HCT116 (cell line): ENCODE measurements around the gene ENDOG. TPM values are rescaled to one million over a fixed set of nuclear protein-coding genes. Genes with fewer than 3 reads are reported as not detected.

Experiments used
- ATAC-seq: fragments of 200-7000 bp; cut with Tn5 transposase; 2 replicates; pipeline ENCODE4 v1.9.1; 2020; ENCODE audit warnings: mild to moderate bottlenecking, moderate library complexity
- BruUV-seq: library from RNA; stranded (reverse); fragments of 400-500 nt; replicated peaks from 2 replicates; lab custom pipeline; 2021; lab: Mats Ljungman, UMichigan
- CTCF ChIA-PET: fragments of 300-600 bp; sonication (Branson Sonifier 250); formaldehyde crosslinking; loops from one replicate; lab custom pipeline; 2021; ENCODE audit warnings: antibody characterized with exemption; lab: Charles Lee
- POLR2A ChIA-PET: fragments of 300-600, 350-600 bp; sonication (Branson Sonifier 250); formaldehyde crosslinking; loops from one replicate; lab custom pipeline; 2021; ENCODE audit warnings: antibody characterized with exemption; lab: Charles Lee
- RAD21 ChIA-PET, 2 experiments: fragments of 300-600 bp; sonication (Branson Sonifier 250); formaldehyde crosslinking; loops; one replicate each; lab custom pipeline; 2023; ENCODE audit warnings: low total read pairs in 2 of 2; ENCODE audit not compliant: uncharacterized antibody in 2 of 2, unreplicated experiment in 2 of 2, low non-redundant PET in 1 of 2; lab: Charles Lee
- DNase-seq: peaks from one replicate; pipeline ENCODE4 v3.0.0-alpha.2; 2010; ENCODE audit warnings: low read depth, low spot score
- H2AFZ ChIP-seq: fragments of 200-600 bp; shearing (Covaris generic), sonication (generic); 2 replicates; pipeline ENCODE4 v1.6.1; 2017; ENCODE audit warnings: low read depth, mixed run types, mixed read lengths, antibody characterized with exemption, low read length; ENCODE audit not compliant: poor library complexity, severe bottlenecking
- H3K27ac ChIP-seq: 2 replicates; pipeline ENCODE4 v1.5.1; 2012; ENCODE audit warnings: low read depth, low read length
- H3K27me3 ChIP-seq: fragments of 200-600 bp; sonication (generic); 2 replicates; pipeline ENCODE4 v1.6.1; 2016; ENCODE audit warnings: mixed run types, low read length, mixed read lengths; ENCODE audit not compliant: insufficient read depth
- H3K36me3 ChIP-seq, 2 experiments: fragments of 200-500 bp in 1 of 2; fragments of 200-600 bp in 1 of 2; sonication (Bioruptor generic) in 1 of 2; sonication (generic) in 1 of 2; 2 replicates each; pipeline versions ENCODE4 v1.5.1 to v1.6.1; 2014 to 2016; ENCODE audit warnings: low read length in 2 of 2, inconsistent platforms in 1 of 2, mixed read lengths in 1 of 2, mixed run types in 1 of 2; ENCODE audit not compliant: insufficient read depth in 2 of 2, control insufficient read depth in 1 of 2
- H3K4me1 ChIP-seq, 2 experiments: fragments of 200-600 bp in 1 of 2; sonication (generic) in 1 of 2; 2 replicates each; pipeline versions ENCODE4 v1.5.1 to v1.6.1; 2012 to 2017; ENCODE audit warnings: low read length in 2 of 2, inconsistent platforms in 1 of 2, mild to moderate bottlenecking in 1 of 2, mixed read lengths in 1 of 2, mixed run types in 1 of 2, moderate library complexity in 1 of 2; ENCODE audit not compliant: insufficient read depth in 2 of 2, control insufficient read depth in 1 of 2
- H3K4me2 ChIP-seq: fragments of 200-600 bp; sonication (generic); 2 replicates; pipeline ENCODE4 v1.6.1; 2017; ENCODE audit warnings: mixed run types, low read length, mixed read lengths
- H3K4me3 ChIP-seq, 2 experiments: fragments of 200-600 bp in 1 of 2; sonication (generic) in 1 of 2; replicated peaks in 1 of 2; 2 replicates each; pipeline ENCODE4 v1.5.1; 2011 to 2016; ENCODE audit warnings: low read length in 2 of 2, control low read depth in 1 of 2, low read depth in 1 of 2, mild to moderate bottlenecking in 1 of 2, mixed read lengths in 1 of 2, mixed run types in 1 of 2
- H3K79me2 ChIP-seq: fragments of 200-600 bp; sonication (generic); 2 replicates; pipeline ENCODE4 v1.6.1; 2017; ENCODE audit warnings: mild to moderate bottlenecking, mixed run types, low read length, moderate library complexity, mixed read lengths; ENCODE audit not compliant: insufficient read depth
- H3K9ac ChIP-seq: fragments of 200-600 bp; sonication (generic); 2 replicates; pipeline ENCODE4 v1.6.1; 2016; ENCODE audit warnings: low read length, mixed read lengths
- H3K9me2 ChIP-seq: fragments of 200-600 bp; sonication (generic), shearing (Covaris generic); 2 replicates; pipeline ENCODE4 v1.6.1; 2017; ENCODE audit warnings: mixed run types, mild to moderate bottlenecking, moderate library complexity; ENCODE audit not compliant: insufficient read depth
- H3K9me3 ChIP-seq, 2 experiments: fragments of 200-500 bp in 1 of 2; fragments of 200-600 bp in 1 of 2; sonication (Bioruptor generic) in 1 of 2; sonication (generic) in 1 of 2; 2 replicates each; pipeline ENCODE4 v1.6.1; 2014 to 2017; ENCODE audit warnings: low read length in 2 of 2, mixed read lengths in 2 of 2, inconsistent platforms in 1 of 2, low read depth in 1 of 2, mild to moderate bottlenecking in 1 of 2, mixed run types in 1 of 2, moderate library complexity in 1 of 2; ENCODE audit not compliant: control insufficient read depth in 1 of 2, insufficient read depth in 1 of 2
- H4K20me1 ChIP-seq: fragments of 200-600 bp; sonication (generic), shearing (Covaris generic); 2 replicates; pipeline ENCODE4 v1.6.1; 2017; ENCODE audit warnings: mixed run types, mild to moderate bottlenecking, moderate library complexity; ENCODE audit not compliant: insufficient read depth
- CBX3 ChIP-seq: IDR thresholded peaks from 2 replicates; pipeline ENCODE4 v1.6.1; 2012; ENCODE audit warnings: low read depth
- EGR1 ChIP-seq: IDR thresholded peaks from 2 replicates; pipeline ENCODE4 v1.6.1; 2012; ENCODE audit warnings: low read depth
- ELF1 ChIP-seq: IDR thresholded peaks from 2 replicates; pipeline ENCODE4 v1.6.1; 2012; ENCODE audit warnings: low read depth, borderline replicate concordance
- EZH2 ChIP-seq: fragments of 200-600 bp; sonication (generic); IDR thresholded peaks from 2 replicates; pipeline ENCODE4 v1.6.1; 2017; ENCODE audit warnings: antibody characterized with exemption, mixed run types
- FOSL1 ChIP-seq: IDR thresholded peaks from 2 replicates; pipeline ENCODE4 v1.6.1; 2012; ENCODE audit warnings: low read depth
- JUND ChIP-seq: IDR thresholded peaks from 2 replicates; pipeline ENCODE4 v1.6.1; 2012
- POLR2A ChIP-seq: IDR thresholded peaks from 2 replicates; pipeline ENCODE4 v1.7.0; 2011; ENCODE audit warnings: borderline replicate concordance; ENCODE audit not compliant: insufficient read depth, insufficient read length; ENCODE audit errors: extremely low read depth
- RAD21 ChIP-seq: IDR thresholded peaks from 2 replicates; pipeline ENCODE4 v1.6.1; 2012; ENCODE audit warnings: low read depth, mild to moderate bottlenecking
- SIN3A ChIP-seq: IDR thresholded peaks from 2 replicates; pipeline ENCODE4 v1.6.1; 2012; ENCODE audit warnings: low read depth
- SP1 ChIP-seq: IDR thresholded peaks from 2 replicates; pipeline ENCODE4 v1.6.1; 2012; ENCODE audit warnings: low read depth
- SRF ChIP-seq: IDR thresholded peaks from 2 replicates; pipeline ENCODE4 v1.6.1; 2012; ENCODE audit warnings: low read depth
- TCF7L2 ChIP-seq: IDR thresholded peaks from 2 replicates; pipeline ENCODE4 v1.7.0; 2011; ENCODE audit warnings: borderline replicate concordance, inconsistent platforms; ENCODE audit not compliant: insufficient read depth, insufficient read length; ENCODE audit errors: extremely low read depth
- YY1 ChIP-seq: IDR thresholded peaks from 2 replicates; pipeline ENCODE4 v1.6.1; 2011; ENCODE audit warnings: low read length, low read depth, moderate library complexity, mild to moderate bottlenecking; ENCODE audit not compliant: insufficient replicate concordance; ENCODE audit errors: extremely low read depth
- ZFX ChIP-seq: fragments of 450-650 bp; IDR thresholded peaks from 2 replicates; pipeline ENCODE4 v1.6.1; 2017
- ZNF274 ChIP-seq: fragments of 200-500 bp; sonication (Bioruptor generic); IDR thresholded peaks from 2 replicates; pipeline ENCODE4 v1.6.1; 2014; ENCODE audit warnings: mild to moderate bottlenecking, low read depth, low read length, inconsistent platforms
- intact Hi-C: fragments of 100-400 bp; cut with micrococcal nuclease; formaldehyde crosslinking; loops from 2 replicates; pipeline ENCODE4 v1.10.0; 2022
- total RNA-seq: library from RNA; stranded (reverse); gene quantifications from one replicate; pipeline ENCODE4 v1.2.1, GENCODE V29; 2021; ENCODE audit not compliant: unreplicated experiment
- TF ChIP-seq, protein P1 (sequence below): IDR thresholded peaks from 2 replicates; pipeline ENCODE4 v1.6.1; 2012
- TF ChIP-seq, protein P2 (sequence below): IDR thresholded peaks from 2 replicates; pipeline ENCODE4 v1.6.1; 2011; ENCODE audit warnings: mild to moderate bottlenecking, low read length, moderate library complexity; ENCODE audit not compliant: insufficient replicate concordance; ENCODE audit errors: extremely low read depth
- TF ChIP-seq, protein P3 (sequence below), 3 experiments: fragments of 200-600 bp in 1 of 3; sonication (generic) in 1 of 3; IDR thresholded peaks in 2 of 3; conservative IDR thresholded peaks in 1 of 3; 2 replicates each; pipeline ENCODE4 v1.5.1; 2012 to 2017; ENCODE audit warnings: low read depth in 2 of 3, low read length in 2 of 3, antibody characterized with exemption in 1 of 3, borderline replicate concordance in 1 of 3, control low read depth in 1 of 3, mild to moderate bottlenecking in 1 of 3, mixed read lengths in 1 of 3, mixed run types in 1 of 3, moderate library complexity in 1 of 3; ENCODE audit not compliant: insufficient read depth in 1 of 3

Gene ENDOG
- total RNA-seq, 1 experiment from 2014 or later: 27.2 TPM

DNA sequence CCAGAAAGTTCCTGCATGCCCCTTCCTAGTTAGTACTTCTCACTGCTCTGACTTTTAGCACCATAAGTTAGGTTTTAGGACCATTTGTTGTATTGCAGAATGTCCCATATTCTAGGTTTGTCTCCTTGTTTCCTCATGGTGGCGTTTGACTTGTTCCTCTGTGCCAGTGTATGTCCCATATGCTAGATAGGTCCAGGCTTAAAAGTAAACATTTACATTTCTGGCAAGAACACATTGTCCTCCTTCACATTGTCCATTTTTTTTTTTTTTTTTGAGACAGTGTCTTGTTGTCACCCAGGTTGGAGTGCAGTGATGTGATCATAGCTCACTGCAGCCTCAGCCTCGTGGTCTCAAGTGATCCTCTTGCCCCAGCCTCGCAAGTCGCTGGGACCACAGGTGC lies 15.8 kb upstream of the ENDOG start:
- H3K4me1 ChIP-seq: no peaks in the 10 kb centered on the region
- no TSS peak for BruUV-seq
- no peak overlapping the region for H2AFZ ChIP-seq
- no peaks in the 10 kb centered on the region for H3K27me3 ChIP-seq
- DNase-seq: no peak
- H3K27ac ChIP-seq: no peak overlapping the region
- TF ChIP-seq JUND: no peak
- TF ChIP-seq ELF1: no peak
- TF ChIP-seq YY1: no peak
- no peak for TF ChIP-seq SP1
- no peak for TF ChIP-seq SRF
- TF ChIP-seq, protein P1, sequence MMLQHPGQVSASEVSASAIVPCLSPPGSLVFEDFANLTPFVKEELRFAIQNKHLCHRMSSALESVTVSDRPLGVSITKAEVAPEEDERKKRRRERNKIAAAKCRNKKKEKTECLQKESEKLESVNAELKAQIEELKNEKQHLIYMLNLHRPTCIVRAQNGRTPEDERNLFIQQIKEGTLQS: no peak
- TF ChIP-seq EGR1: no peak
- TF ChIP-seq POLR2A: no peak
- TF ChIP-seq, all 23 proteins: peak for 0
- Histone ChIP-seq H3K79me2 (no peaks in the 10 kb centered on the region), H3K9me3 (no peaks in the 10 kb centered on the region), H4K20me1 (no peaks in the 10 kb centered on the region), H3K4me3 (no peak overlapping the region), H3K4me2 (no peak overlapping the region), H3K36me3 (peaks cover 16 to 21% of the 10 kb centered on the region in 2 experiments; a peak in 3 of 4 replicates), H3K9me2 (no peaks in the 10 kb centered on the region), H3K9ac (no peak overlapping the region)
- RAD21 ChIA-PET: no interaction called here
- CTCF ChIA-PET: interaction anchor here (1.9 kb wide), 1 partner anchor 16 kb away, joined by 6 read pairs; the partner anchor contains the start of gene ENDOG
- ATAC-seq: no peak
- intact Hi-C loops: no loop called here
- POLR2A ChIA-PET: no interaction called here

DNA sequence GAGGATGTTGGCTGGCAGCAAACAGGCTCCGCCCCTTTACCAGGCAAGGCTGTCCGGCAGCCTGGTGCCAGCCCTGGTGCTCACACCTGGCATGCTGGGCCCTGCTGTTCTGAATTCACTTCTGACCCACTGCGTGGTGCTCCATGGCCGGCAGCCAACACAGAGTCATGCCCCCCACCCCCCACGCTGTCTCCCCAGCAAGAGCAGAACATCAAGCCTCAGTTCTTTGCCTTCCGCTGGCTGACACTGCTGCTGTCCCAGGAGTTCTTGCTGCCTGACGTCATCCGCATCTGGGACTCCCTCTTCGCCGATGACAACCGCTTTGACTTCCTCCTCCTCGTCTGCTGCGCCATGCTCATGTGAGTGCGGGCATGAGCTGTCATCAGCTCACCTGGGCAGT lies 12.6 kb upstream of the ENDOG start:
- DNase-seq: no peak
- ChIA-PET RAD21 (no interaction called here), CTCF (no interaction called here), POLR2A (no interaction called here)
- no peak for ATAC-seq
- Histone ChIP-seq H3K9ac (no peak overlapping the region), H3K27ac (no peak overlapping the region), H3K79me2 (no peaks in the 10 kb centered on the region), H3K4me2 (no peak overlapping the region), H3K9me3 (no peaks in the 10 kb centered on the region), H3K36me3 (peaks cover 3 to 6% of the 10 kb centered on the region in 2 experiments; a peak in 3 of 4 replicates), H3K4me1 (no peaks in the 10 kb centered on the region), H2AFZ (no peak overlapping the region), H3K4me3 (no peak overlapping the region), H3K9me2 (no peaks in the 10 kb centered on the region), H4K20me1 (no peaks in the 10 kb centered on the region), H3K27me3 (no peaks in the 10 kb centered on the region)
- no TSS peak for BruUV-seq
- intact Hi-C loops: no loop called here
- TF ChIP-seq, protein P2, sequence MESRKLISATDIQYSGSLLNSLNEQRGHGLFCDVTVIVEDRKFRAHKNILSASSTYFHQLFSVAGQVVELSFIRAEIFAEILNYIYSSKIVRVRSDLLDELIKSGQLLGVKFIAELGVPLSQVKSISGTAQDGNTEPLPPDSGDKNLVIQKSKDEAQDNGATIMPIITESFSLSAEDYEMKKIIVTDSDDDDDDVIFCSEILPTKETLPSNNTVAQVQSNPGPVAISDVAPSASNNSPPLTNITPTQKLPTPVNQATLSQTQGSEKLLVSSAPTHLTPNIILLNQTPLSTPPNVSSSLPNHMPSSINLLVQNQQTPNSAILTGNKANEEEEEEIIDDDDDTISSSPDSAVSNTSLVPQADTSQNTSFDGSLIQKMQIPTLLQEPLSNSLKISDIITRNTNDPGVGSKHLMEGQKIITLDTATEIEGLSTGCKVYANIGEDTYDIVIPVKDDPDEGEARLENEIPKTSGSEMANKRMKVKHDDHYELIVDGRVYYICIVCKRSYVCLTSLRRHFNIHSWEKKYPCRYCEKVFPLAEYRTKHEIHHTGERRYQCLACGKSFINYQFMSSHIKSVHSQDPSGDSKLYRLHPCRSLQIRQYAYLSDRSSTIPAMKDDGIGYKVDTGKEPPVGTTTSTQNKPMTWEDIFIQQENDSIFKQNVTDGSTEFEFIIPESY: no peak
- TF ChIP-seq, protein P3, sequence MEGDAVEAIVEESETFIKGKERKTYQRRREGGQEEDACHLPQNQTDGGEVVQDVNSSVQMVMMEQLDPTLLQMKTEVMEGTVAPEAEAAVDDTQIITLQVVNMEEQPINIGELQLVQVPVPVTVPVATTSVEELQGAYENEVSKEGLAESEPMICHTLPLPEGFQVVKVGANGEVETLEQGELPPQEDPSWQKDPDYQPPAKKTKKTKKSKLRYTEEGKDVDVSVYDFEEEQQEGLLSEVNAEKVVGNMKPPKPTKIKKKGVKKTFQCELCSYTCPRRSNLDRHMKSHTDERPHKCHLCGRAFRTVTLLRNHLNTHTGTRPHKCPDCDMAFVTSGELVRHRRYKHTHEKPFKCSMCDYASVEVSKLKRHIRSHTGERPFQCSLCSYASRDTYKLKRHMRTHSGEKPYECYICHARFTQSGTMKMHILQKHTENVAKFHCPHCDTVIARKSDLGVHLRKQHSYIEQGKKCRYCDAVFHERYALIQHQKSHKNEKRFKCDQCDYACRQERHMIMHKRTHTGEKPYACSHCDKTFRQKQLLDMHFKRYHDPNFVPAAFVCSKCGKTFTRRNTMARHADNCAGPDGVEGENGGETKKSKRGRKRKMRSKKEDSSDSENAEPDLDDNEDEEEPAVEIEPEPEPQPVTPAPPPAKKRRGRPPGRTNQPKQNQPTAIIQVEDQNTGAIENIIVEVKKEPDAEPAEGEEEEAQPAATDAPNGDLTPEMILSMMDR (IDR thresholded peaks at IDR 0.05 in 2 of 3, conservative IDR thresholded peaks at IDR 0.05 in 1 of 3; ENCODE audit: borderline replicate concordance in 1 of 3, insufficient read depth in 1 of 3, low read depth in 2 of 3, low read length in 2 of 3): no peak
- TF ChIP-seq ZFX: no peak
- no peak for TF ChIP-seq SRF
- TF ChIP-seq SIN3A: no peak
- TF ChIP-seq EGR1: no peak
- TF ChIP-seq EZH2: no peak
- no peak for TF ChIP-seq RAD21
- no peak for TF ChIP-seq SP1
- TF ChIP-seq ZNF274: no peak
- no peak for TF ChIP-seq TCF7L2
- no peak for TF ChIP-seq FOSL1
- TF ChIP-seq CBX3: no peak
